GM23248 (cell line): Measurements from ENCODE around the gene SEPTIN12. TPM values are rescaled to one million over a fixed set of nuclear protein-coding genes. Genes with fewer than 3 reads are reported as not detected.
A peak's percentile ranks its signal among the peaks of the same experiment; 100 is the strongest.

Experiments used
- DNase-seq: peaks from one replicate; pipeline ENCODE4 v3.0.0-alpha.2; 2015
- H2AFZ ChIP-seq: fragments of 200-600 bp; sonication (generic); 2 replicates; pipeline ENCODE4 v1.6.1; 2016; ENCODE audit warnings: antibody characterized with exemption
- H3F3A ChIP-seq: fragments of 200-600 bp; sonication (generic); 2 replicates; pipeline ENCODE4 v1.6.1; 2016; ENCODE audit warnings: mild to moderate bottlenecking, antibody characterized with exemption, mixed run types; ENCODE audit not compliant: insufficient read depth
- H3K27ac ChIP-seq: fragments of 200-600 bp; sonication (generic); 2 replicates; pipeline ENCODE4 v1.5.1; 2016; ENCODE audit warnings: mild to moderate bottlenecking
- H3K27me3 ChIP-seq: fragments of 200-600 bp; sonication (generic); replicated peaks from 2 replicates; pipeline ENCODE4 v1.6.1; 2016; ENCODE audit warnings: mild to moderate bottlenecking; ENCODE audit not compliant: insufficient read depth
- H3K36me3 ChIP-seq: fragments of 200-600 bp; sonication (generic); 2 replicates; pipeline ENCODE4 v1.6.1; 2016; ENCODE audit warnings: low read depth, mild to moderate bottlenecking
- H3K4me1 ChIP-seq: fragments of 200-600 bp; sonication (generic); 2 replicates; pipeline ENCODE4 v1.6.1; 2016; ENCODE audit warnings: mild to moderate bottlenecking; ENCODE audit not compliant: insufficient read depth
- H3K4me2 ChIP-seq: fragments of 200-600 bp; sonication (generic); one replicate; pipeline ENCODE4 v1.6.1; 2016; ENCODE audit warnings: mild to moderate bottlenecking; ENCODE audit not compliant: unreplicated experiment
- H3K4me3 ChIP-seq: fragments of 200-600 bp; sonication (generic); 2 replicates; pipeline ENCODE4 v1.5.1; 2016; ENCODE audit warnings: mild to moderate bottlenecking
- H3K79me2 ChIP-seq: fragments of 200-600 bp; sonication (generic); 2 replicates; pipeline ENCODE4 v1.6.1; 2016; ENCODE audit warnings: mild to moderate bottlenecking; ENCODE audit not compliant: insufficient read depth
- H3K9ac ChIP-seq: fragments of 200-600 bp; sonication (generic); 2 replicates; pipeline ENCODE4 v1.6.1; 2016; ENCODE audit warnings: mild to moderate bottlenecking
- H3K9me2 ChIP-seq: fragments of 200-600 bp; sonication (generic); 2 replicates; pipeline ENCODE4 v1.6.1; 2016; ENCODE audit warnings: mixed run types, mild to moderate bottlenecking, moderate library complexity; ENCODE audit not compliant: insufficient read depth
- H3K9me3 ChIP-seq: fragments of 200-600 bp; sonication (generic); one replicate; pipeline ENCODE4 v1.6.1; 2017; ENCODE audit warnings: low read depth
- H4K20me1 ChIP-seq: fragments of 200-600 bp; sonication (generic); 2 replicates; pipeline ENCODE4 v1.6.0; 2016; ENCODE audit not compliant: insufficient read depth
- EZH2 ChIP-seq: fragments of 200-600 bp; sonication (generic); IDR thresholded peaks from 2 replicates; pipeline ENCODE4 v1.6.1; 2018; ENCODE audit warnings: antibody characterized with exemption, mild to moderate bottlenecking; ENCODE audit not compliant: insufficient read depth, poor library complexity, severe bottlenecking
- EZH2phosphoT487 ChIP-seq: fragments of 200-600 bp; sonication (generic); IDR thresholded peaks from 2 replicates; pipeline ENCODE4 v1.6.1; 2018; ENCODE audit warnings: antibody characterized with exemption, moderate library complexity, mild to moderate bottlenecking, low read depth; ENCODE audit not compliant: insufficient read depth
- WGBS, 2 experiments: methylation state at CpG; one replicate each; pipeline ENCODE4 v1.1.6; 2015 to 2017; ENCODE audit warnings: low lambda C conversion rate in 2 of 2, low coverage in 1 of 2; ENCODE audit errors: missing lambda C conversion rate in 2 of 2; 5-methylcytosine and 5-hydroxymethylcytosine counted together
- in situ Hi-C: fragments of 300-500 bp; cut with MboI; formaldehyde crosslinking; loops from 2 replicates; pipeline ENCODE4 v1.15.0; 2020
- polyA plus RNA-seq: library from polyadenylated mRNA; unstranded; fragments of >200 nt; fragmentation: Nextera tagmentation; extraction: Ambion mirVana; gene quantifications from 2 replicates; pipeline ENCODE4 v1.2.1, GENCODE V29; 2016
- total RNA-seq: library from RNA; depleted of rRNA; stranded (reverse); fragments of >200 nt; shearing (Covaris generic); gene quantifications from 2 replicates; pipeline ENCODE4 v1.2.3, GENCODE V29; 2014

Gene SEPTIN12
- total and polyA plus RNA-seq, 2 experiments from 2014 or later = not detected

GRCh38 chr16:4775005-4775404 is 13.1 kb downstream of the SEPTIN12 start:
- in situ Hi-C loops = no loop called here

GRCh38 chr16:4772351-4772750 is 15.8 kb downstream of the SEPTIN12 start:
- Histone ChIP-seq H3K27ac (no peak overlapping the region), H3K79me2 (no peaks in the 10 kb centered on the region), H4K20me1 (no peaks in the 10 kb centered on the region), H3K4me2 (no peak overlapping the region), H3K4me1 (no peaks in the 10 kb centered on the region), H3K36me3 (no peaks in the 10 kb centered on the region), H3K9me2 (no peaks in the 10 kb centered on the region), H3K4me3 (no peak overlapping the region), H3K9ac (no peak overlapping the region), H3F3A (peaks cover 8% of the 10 kb centered on the region; the same call in 1 of the 2 replicates), H3K9me3 (no peaks in the 10 kb centered on the region), H3K27me3 (no peaks in the 10 kb centered on the region), H2AFZ (no peak overlapping the region)
- TF ChIP-seq EZH2phosphoT487 (no peak), EZH2 (no peak)
- no peak for DNase-seq
- in situ Hi-C loops = no loop called here
- 66 to 69% methylated on average over 5 of the region's 5 CpGs for WGBS, 2 experiments

More at GRCh38 chr16:4775005-4775404, 13.1 kb downstream of the SEPTIN12 start:
- Histone ChIP-seq H3K27ac (no peak overlapping the region), H3K36me3 (no peaks in the 10 kb centered on the region), H4K20me1 (no peaks in the 10 kb centered on the region), H3K4me1 (no peaks in the 10 kb centered on the region), H3K4me2 (no peak overlapping the region), H3K27me3 (no peaks in the 10 kb centered on the region), H3K4me3 (no peak overlapping the region), H3F3A (no peaks in the 10 kb centered on the region), H3K79me2 (no peaks in the 10 kb centered on the region), H2AFZ (no peak overlapping the region), H3K9ac (no peak overlapping the region), H3K9me2 (no peaks in the 10 kb centered on the region), H3K9me3 (no peaks in the 10 kb centered on the region)
- TF ChIP-seq EZH2phosphoT487 (no peak), EZH2 (no peak)
- DNase-seq = no peak
- WGBS, 2 experiments = 70 to 80% methylated on average over 4 to 8 of the region's 13 CpGs

- H3F3A ChIP-seq = peaks cover 8% of the 10 kb centered on the region; the same call in 1 of the 2 replicates
- 41 to 43% methylated on average over 3 of the region's 3 CpGs for WGBS, 2 experiments
- H3K4me3 ChIP-seq = no peak overlapping the region
- H3K27ac ChIP-seq = no peak overlapping the region
- no peak overlapping the region for H3K4me2 ChIP-seq
- no peak for DNase-seq
- no peaks in the 10 kb centered on the region for H3K27me3 ChIP-seq
- no peaks in the 10 kb centered on the region for H3K36me3 ChIP-seq
- H3K4me1 ChIP-seq = no peaks in the 10 kb centered on the region
- in situ Hi-C loops = no loop called here
- no peaks in the 10 kb centered on the region for H4K20me1 ChIP-seq
- no peaks in the 10 kb centered on the region for H3K9me2 ChIP-seq
- H3K79me2 ChIP-seq = peaks cover 4% of the 10 kb centered on the region
- H3K9ac ChIP-seq = no peak overlapping the region
- H3K9me3 ChIP-seq = no peaks in the 10 kb centered on the region
- H2AFZ ChIP-seq = no peak overlapping the region
- no peak for TF ChIP-seq EZH2
- TF ChIP-seq EZH2phosphoT487 = no peak
Measured at GRCh38 chr16:4771646-4772045, 16.5 kb downstream of the SEPTIN12 start.

GRCh38 chr16:4769306-4769638 is 18.9 kb downstream of the SEPTIN12 start:
- Histone ChIP-seq H3K9ac (no peak overlapping the region), H3K4me2 (peak overlapping the region; percentile 52), H3K27ac (no peak overlapping the region), H3K27me3 (no peaks in the 10 kb centered on the region), H3K36me3 (no peaks in the 10 kb centered on the region), H3K79me2 (peaks cover 26% of the 10 kb centered on the region), H3K4me3 (peak overlapping the region; percentile 77; the same call in 1 of the 2 replicates), H3K4me1 (peaks cover 5% of the 10 kb centered on the region), H2AFZ (peak overlapping the region; percentile 95), H3K9me3 (no peaks in the 10 kb centered on the region), H3K9me2 (no peaks in the 10 kb centered on the region), H3F3A (peaks cover 8% of the 10 kb centered on the region; the same call in 1 of the 2 replicates), H4K20me1 (no peaks in the 10 kb centered on the region)
- no peak for DNase-seq
- WGBS, 2 experiments = 65 to 75% methylated on average over 7 of the region's 7 CpGs
- in situ Hi-C loops = no loop called here
- no peak for TF ChIP-seq EZH2
- no peak for TF ChIP-seq EZH2phosphoT487
